Cardiac muscle cell (in vitro differentiated cells and primary cell): ENCODE results near the gene SP110. TPM values are rescaled to one million over a fixed set of nuclear protein-coding genes. Genes with fewer than 3 reads are reported as not detected.

Experiments
- DNase-seq, 2 donors: peaks; one replicate each; pipeline versions ENCODE4 v3.0.0 to v3.0.0-alpha.2; 2010 to 2017; ENCODE audit warnings: low read depth in 1 of 2, low spot score in 1 of 2
- H3K27ac ChIP-seq: fragments of 200-600 bp; sonication (generic); 2 replicates; pipeline ENCODE4 v1.5.1; 2016
- H3K27me3 ChIP-seq: fragments of 200-600 bp; sonication (generic); 2 replicates; pipeline ENCODE4 v1.6.0; 2016; ENCODE audit warnings: control low read depth
- H3K36me3 ChIP-seq: fragments of 200-600 bp; sonication (generic); 2 replicates; pipeline ENCODE4 v1.5.1; 2016; ENCODE audit warnings: control low read depth
- H3K4me1 ChIP-seq: fragments of 200-600 bp; sonication (generic); 2 replicates; pipeline ENCODE4 v1.8.1; 2017; ENCODE audit warnings: low read depth, mild to moderate bottlenecking, mixed run types
- H3K4me3 ChIP-seq: fragments of 200-600 bp; sonication (generic); 2 replicates; pipeline ENCODE4 v1.5.1; 2016; ENCODE audit warnings: mild to moderate bottlenecking
- H3K9me3 ChIP-seq: fragments of 200-600 bp; sonication (generic); 2 replicates; pipeline ENCODE4 v1.5.1; 2017; ENCODE audit warnings: low read depth, mild to moderate bottlenecking, control low read depth
- polyA plus RNA-seq: library from polyadenylated mRNA; unstranded; fragments of >200 nt; fragmentation: Nextera tagmentation; extraction: Ambion mirVana; gene quantifications from 2 replicates; pipeline ENCODE4 v1.2.1, GENCODE V29; 2016
- total RNA-seq: library from RNA; depleted of rRNA; stranded (reverse); fragments of >200 nt; gene quantifications from 2 replicates; pipeline ENCODE4 v1.2.3, GENCODE V29; 2016
- TF ChIP-seq, protein P1 (sequence below): IDR thresholded peaks from 2 replicates; pipeline ENCODE4 v1.5.1; 2012; ENCODE audit warnings: low read depth, mild to moderate bottlenecking, low read length

The SP110 gene
- total and polyA plus RNA-seq, 2 experiments from 2014 or later, result 0.95 to 2.4 TPM

DNA sequence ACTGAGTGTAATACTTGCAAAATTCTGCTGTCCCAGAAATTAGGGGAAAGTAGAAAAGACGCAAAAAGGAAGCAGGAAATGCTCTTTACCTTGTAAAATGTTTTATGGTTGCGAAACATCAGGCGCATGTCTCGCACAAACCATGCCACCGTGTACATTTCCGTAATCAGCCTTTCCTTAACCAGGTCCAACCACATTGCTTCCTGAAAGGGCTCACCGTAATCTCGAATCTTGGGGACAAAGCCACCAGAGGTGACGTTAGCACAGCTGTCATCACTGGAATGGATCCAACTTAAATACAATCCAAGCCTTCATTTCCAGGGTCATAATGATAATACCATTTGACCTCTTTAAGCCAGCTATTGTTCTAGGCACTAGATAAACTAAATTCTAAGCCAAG, 49.3 kb downstream of the SP110 start:
- DNase-seq, result peak in 1 of 2 donors; percentile 65
- TF ChIP-seq, protein P1, sequence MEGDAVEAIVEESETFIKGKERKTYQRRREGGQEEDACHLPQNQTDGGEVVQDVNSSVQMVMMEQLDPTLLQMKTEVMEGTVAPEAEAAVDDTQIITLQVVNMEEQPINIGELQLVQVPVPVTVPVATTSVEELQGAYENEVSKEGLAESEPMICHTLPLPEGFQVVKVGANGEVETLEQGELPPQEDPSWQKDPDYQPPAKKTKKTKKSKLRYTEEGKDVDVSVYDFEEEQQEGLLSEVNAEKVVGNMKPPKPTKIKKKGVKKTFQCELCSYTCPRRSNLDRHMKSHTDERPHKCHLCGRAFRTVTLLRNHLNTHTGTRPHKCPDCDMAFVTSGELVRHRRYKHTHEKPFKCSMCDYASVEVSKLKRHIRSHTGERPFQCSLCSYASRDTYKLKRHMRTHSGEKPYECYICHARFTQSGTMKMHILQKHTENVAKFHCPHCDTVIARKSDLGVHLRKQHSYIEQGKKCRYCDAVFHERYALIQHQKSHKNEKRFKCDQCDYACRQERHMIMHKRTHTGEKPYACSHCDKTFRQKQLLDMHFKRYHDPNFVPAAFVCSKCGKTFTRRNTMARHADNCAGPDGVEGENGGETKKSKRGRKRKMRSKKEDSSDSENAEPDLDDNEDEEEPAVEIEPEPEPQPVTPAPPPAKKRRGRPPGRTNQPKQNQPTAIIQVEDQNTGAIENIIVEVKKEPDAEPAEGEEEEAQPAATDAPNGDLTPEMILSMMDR, result no peak
- Histone ChIP-seq H3K27me3 (no peaks in the 10 kb centered on the region), H3K36me3 (no peaks in the 10 kb centered on the region), H3K27ac (no peak overlapping the region), H3K9me3 (no peaks in the 10 kb centered on the region), H3K4me1 (no peaks in the 10 kb centered on the region), H3K4me3 (no peak overlapping the region)

- no peaks in the 10 kb centered on the region for H3K4me1 ChIP-seq
Observed at GRCh38 chr2:230166557-230167170, 53.1 kb downstream of the SP110 start.

DNA sequence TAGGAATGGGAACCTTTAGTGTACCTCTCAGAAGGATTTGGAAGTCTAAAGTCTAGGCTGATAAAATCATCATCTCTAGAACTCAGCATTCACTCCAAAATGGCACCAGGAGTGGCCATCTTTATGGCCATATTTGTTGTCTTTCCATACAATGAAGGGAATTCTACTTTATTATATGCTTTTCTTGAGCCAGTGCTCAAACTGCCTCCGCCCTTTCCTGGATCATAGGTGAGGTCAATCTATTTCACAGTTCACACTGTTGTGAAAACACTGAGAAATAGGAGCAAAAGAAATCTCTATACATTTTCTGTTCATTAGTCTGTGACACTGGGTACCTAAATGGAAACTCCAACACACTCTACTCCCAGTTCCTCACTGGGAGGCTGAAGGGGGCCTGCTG, 55.6 kb downstream of the SP110 start:
- Histone ChIP-seq H3K4me3 (no peak overlapping the region), H3K36me3 (no peaks in the 10 kb centered on the region), H3K4me1 (no peaks in the 10 kb centered on the region), H3K27ac (no peak overlapping the region), H3K27me3 (no peaks in the 10 kb centered on the region), H3K9me3 (no peaks in the 10 kb centered on the region)
- TF ChIP-seq, protein P1, result no peak
- no peak for DNase-seq

More at GRCh38 chr2:230166557-230167170, 53.1 kb downstream of the SP110 start:
- TF ChIP-seq, protein P1, result no peak
- no peaks in the 10 kb centered on the region for H3K9me3 ChIP-seq
- no peak overlapping the region for H3K4me3 ChIP-seq
- no peaks in the 10 kb centered on the region for H3K36me3 ChIP-seq
- DNase-seq, result no peak
- H3K27me3 ChIP-seq, result no peaks in the 10 kb centered on the region
- no peak overlapping the region for H3K27ac ChIP-seq

DNA sequence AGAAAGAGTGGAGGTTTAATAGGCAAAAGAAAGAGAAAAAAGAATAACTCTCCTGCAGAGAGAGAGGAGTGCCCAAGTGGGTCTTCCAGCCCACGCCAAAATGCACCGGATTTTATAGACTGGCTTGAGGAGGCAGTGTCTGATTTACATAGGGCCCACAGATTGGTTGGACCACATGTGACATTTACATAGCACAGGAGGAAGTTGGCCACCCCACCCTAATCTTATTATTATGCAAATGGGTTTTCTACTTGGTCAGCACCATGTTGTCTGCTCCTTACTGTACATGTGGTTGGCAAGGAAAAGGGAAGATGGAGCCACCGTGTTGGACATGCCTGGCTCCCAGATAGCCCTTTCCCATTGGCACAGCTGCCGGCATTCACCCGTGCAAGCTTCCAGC, 56.8 kb downstream of the SP110 start:
- DNase-seq, result peak in 1 of 2 donors; percentile 8
- Histone ChIP-seq H3K27me3 (no peaks in the 10 kb centered on the region), H3K36me3 (no peaks in the 10 kb centered on the region), H3K27ac (no peak overlapping the region), H3K9me3 (no peaks in the 10 kb centered on the region), H3K4me1 (no peaks in the 10 kb centered on the region), H3K4me3 (no peak overlapping the region)
- TF ChIP-seq, protein P1, result no peak

DNA sequence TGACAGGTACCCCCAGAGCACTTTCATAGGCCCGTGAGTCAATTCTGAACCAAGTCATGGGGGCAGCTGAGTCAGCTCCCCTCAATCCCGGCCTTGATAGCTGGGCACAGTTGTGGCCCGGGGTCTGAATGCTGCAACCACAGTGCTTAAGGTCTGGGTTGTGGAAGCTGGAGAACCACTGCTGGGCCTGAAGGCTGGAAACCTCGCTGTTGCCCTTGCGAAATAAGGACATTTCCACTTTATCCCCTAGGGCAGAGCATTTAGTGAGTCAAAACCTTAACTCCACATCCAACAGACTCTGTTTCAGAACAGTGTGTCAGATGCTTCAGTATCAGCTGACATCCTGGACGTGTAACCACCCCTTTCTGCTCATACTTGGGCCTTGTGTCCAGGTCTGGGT, 58.6 kb downstream of the SP110 start:
- no peak overlapping the region for H3K27ac ChIP-seq
- H3K4me3 ChIP-seq, result no peak overlapping the region
- TF ChIP-seq, protein P1, result no peak
- DNase-seq, result peak in 1 of 2 donors; percentile 32
- H3K36me3 ChIP-seq, result no peaks in the 10 kb centered on the region
- H3K9me3 ChIP-seq, result no peaks in the 10 kb centered on the region
- no peaks in the 10 kb centered on the region for H3K27me3 ChIP-seq
- no peaks in the 10 kb centered on the region for H3K4me1 ChIP-seq
